ENCODE results near the gene MPZL1.

The MPZL1 gene

GRCh38 chr1:167746988-167747655, 25.3 kb downstream of the MPZL1 start:
- Mint-ChIP-seq H3K4me1 (peaks cover 13% of the 10 kb centered on the region), H3K4me3 (no peak overlapping the region), H3K36me3 (ENCODE audit: low read depth) (peaks cover 12% of the 10 kb centered on the region), H3K27me3 (ENCODE audit: low read depth, poor library complexity) (no peaks in the 10 kb centered on the region), H3K9me3 (peaks cover 4% of the 10 kb centered on the region), H3K27ac (no peak overlapping the region)
- TF ChIP-seq CTCF (IDR thresholded peaks at IDR 0.05) = no peak
- no peak for DNase-seq

- no peak for DNase-seq
- Mint-ChIP-seq H3K36me3 (ENCODE audit: low read depth) (peaks cover 5% of the 10 kb centered on the region), H3K27ac (no peak overlapping the region), H3K27me3 (ENCODE audit: low read depth, poor library complexity) (no peaks in the 10 kb centered on the region), H3K9me3 (no peaks in the 10 kb centered on the region), H3K4me1 (peaks cover 11% of the 10 kb centered on the region), H3K4me3 (no peak overlapping the region)
- no peak for TF ChIP-seq CTCF (IDR thresholded peaks at IDR 0.05)
Observed at GRCh38 chr1:167747988-167748387, 26.2 kb downstream of the MPZL1 start.

- no peak for DNase-seq
- Mint-ChIP-seq H3K27ac (no peak overlapping the region), H3K9me3 (no peaks in the 10 kb centered on the region), H3K4me3 (no peak overlapping the region), H3K4me1 (peaks cover 7% of the 10 kb centered on the region), H3K36me3 (ENCODE audit: low read depth) (no peaks in the 10 kb centered on the region), H3K27me3 (ENCODE audit: low read depth, poor library complexity) (no peaks in the 10 kb centered on the region)
- no peak for TF ChIP-seq CTCF (IDR thresholded peaks at IDR 0.05)
Observed at GRCh38 chr1:167748906-167749305, 27.1 kb downstream of the MPZL1 start.

- Mint-ChIP-seq H3K4me3 (no peak overlapping the region), H3K9me3 (no peaks in the 10 kb centered on the region), H3K27me3 (ENCODE audit: low read depth, poor library complexity) (no peaks in the 10 kb centered on the region), H3K4me1 (peaks cover 7% of the 10 kb centered on the region), H3K27ac (no peak overlapping the region), H3K36me3 (ENCODE audit: low read depth) (no peaks in the 10 kb centered on the region)
- TF ChIP-seq CTCF (IDR thresholded peaks at IDR 0.05) = no peak
- DNase-seq = no peak
Observed at GRCh38 chr1:167749741-167750140, 28.0 kb downstream of the MPZL1 start.

GRCh38 chr1:167750641-167751040, 28.9 kb downstream of the MPZL1 start:
- TF ChIP-seq CTCF (IDR thresholded peaks at IDR 0.05) = no peak
- Mint-ChIP-seq H3K4me1 (peaks cover 14% of the 10 kb centered on the region), H3K4me3 (no peak overlapping the region), H3K36me3 (ENCODE audit: low read depth) (no peaks in the 10 kb centered on the region), H3K27ac (no peak overlapping the region), H3K27me3 (ENCODE audit: low read depth, poor library complexity) (no peaks in the 10 kb centered on the region), H3K9me3 (no peaks in the 10 kb centered on the region)
- no peak for DNase-seq

GRCh38 chr1:167751676-167752075, 29.9 kb downstream of the MPZL1 start:
- Mint-ChIP-seq H3K27ac (no peak overlapping the region), H3K36me3 (ENCODE audit: low read depth) (no peaks in the 10 kb centered on the region), H3K27me3 (ENCODE audit: low read depth, poor library complexity) (no peaks in the 10 kb centered on the region), H3K4me3 (no peak overlapping the region), H3K9me3 (no peaks in the 10 kb centered on the region), H3K4me1 (peaks cover 21% of the 10 kb centered on the region)
- TF ChIP-seq CTCF (IDR thresholded peaks at IDR 0.05) = no peak
- DNase-seq = no peak
